GM19240 (cell line): ENCODE results near the gene NHSL1.

Source experiments
- DNase-seq: peaks from one replicate; pipeline ENCODE4 v3.0.0; 2011; ENCODE audit warnings: low spot score; ENCODE audit not compliant: insufficient read length

NHSL1 gene, protein sequence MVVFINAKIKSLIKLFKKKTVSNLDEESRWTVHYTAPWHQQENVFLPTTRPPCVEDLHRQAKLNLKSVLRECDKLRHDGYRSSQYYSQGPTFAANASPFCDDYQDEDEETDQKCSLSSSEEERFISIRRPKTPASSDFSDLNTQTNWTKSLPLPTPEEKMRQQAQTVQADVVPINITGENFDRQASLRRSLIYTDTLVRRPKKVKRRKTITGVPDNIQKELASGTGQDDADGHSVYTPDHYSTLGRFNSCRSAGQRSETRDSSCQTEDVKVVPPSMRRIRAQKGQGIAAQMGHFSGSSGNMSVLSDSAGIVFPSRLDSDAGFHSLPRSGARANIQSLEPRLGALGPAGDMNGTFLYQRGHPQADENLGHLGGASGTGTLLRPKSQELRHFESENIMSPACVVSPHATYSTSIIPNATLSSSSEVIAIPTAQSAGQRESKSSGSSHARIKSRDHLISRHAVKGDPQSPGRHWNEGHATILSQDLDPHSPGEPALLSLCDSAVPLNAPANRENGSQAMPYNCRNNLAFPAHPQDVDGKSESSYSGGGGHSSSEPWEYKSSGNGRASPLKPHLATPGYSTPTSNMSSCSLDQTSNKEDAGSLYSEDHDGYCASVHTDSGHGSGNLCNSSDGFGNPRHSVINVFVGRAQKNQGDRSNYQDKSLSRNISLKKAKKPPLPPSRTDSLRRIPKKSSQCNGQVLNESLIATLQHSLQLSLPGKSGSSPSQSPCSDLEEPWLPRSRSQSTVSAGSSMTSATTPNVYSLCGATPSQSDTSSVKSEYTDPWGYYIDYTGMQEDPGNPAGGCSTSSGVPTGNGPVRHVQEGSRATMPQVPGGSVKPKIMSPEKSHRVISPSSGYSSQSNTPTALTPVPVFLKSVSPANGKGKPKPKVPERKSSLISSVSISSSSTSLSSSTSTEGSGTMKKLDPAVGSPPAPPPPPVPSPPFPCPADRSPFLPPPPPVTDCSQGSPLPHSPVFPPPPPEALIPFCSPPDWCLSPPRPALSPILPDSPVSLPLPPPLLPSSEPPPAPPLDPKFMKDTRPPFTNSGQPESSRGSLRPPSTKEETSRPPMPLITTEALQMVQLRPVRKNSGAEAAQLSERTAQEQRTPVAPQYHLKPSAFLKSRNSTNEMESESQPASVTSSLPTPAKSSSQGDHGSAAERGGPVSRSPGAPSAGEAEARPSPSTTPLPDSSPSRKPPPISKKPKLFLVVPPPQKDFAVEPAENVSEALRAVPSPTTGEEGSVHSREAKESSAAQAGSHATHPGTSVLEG (N-terminal part only)

DNA sequence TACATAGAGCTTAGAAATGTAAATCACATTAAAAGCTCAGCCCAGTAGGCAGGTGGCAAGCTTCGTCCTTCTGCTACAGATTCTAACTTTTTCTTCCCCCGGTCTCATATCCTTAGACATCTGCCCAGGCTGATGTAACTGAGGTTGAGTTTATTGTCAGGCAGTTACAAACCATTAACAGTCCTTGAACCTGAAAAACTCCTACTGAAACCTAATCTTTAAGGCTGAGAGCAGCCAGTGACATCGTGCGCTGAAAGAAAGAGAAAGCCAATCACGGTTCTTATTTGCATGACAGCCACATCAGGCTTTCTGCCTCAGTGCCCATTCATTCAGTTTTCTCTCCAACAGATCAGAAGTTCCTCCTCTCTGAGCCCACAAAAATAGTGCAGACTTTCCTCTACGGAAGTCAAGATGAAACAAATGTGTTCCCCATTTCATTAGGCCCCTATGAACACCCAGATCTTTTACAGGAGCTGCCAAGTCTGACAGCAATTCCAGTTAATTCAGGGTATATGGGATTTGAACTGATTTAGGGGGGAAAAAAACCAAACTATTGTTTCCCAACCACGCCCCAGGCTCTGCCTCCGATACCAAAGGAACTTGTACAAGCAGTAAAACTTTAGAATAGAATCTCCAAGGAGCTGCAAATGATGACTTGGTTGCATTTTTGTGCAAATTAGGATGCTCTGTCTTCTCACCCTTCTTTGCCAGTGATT lies at the start of gene NHSL1:
Gene NHSL1, minus strand, starts transcription at position 192 of the 716 bp plus-strand sequence. CDS start 204 bp downstream, outside the sequence.
- no peak for DNase-seq

DNA sequence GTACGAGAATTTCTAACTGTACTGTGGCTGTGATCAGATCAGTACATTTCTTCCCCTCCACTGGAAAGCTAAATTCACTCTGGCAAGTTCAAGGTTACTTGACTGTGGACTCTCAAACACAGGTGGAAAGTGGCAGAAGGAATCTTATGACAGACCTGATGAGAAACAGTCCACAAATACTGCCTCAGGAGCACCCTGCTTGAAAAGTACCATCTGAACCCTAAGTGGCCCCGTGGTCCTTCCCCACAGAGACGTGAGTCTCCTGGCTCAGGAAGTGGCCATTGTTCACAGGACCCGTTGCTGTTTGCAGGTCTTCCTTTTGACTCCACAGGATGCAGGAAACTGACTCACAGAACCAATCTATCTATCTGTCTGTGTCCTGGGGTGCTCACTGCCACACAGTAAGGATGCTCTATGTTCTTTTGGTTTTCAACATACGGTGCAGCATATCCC lies 47.5 kb upstream of the NHSL1 start:
- DNase-seq = no peak

DNA sequence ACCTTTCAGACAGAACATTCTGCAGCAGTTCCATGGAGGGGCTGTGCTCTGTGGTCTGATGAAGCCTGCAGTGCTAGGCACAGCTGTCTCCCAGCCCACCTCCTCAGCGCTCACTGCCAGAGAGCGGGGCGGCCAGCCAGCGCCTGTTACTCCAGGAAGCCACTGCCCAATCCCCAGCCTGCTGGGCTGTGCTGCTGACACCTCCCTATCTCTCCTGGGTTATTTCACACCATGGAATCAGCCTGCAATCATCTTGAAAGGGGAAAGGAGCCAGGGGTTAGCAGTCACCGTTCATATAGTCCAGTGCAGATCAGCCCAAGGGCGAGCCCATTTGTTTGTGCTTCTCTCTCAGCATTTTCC lies 46.3 kb upstream of the NHSL1 start:
- no peak for DNase-seq

DNA sequence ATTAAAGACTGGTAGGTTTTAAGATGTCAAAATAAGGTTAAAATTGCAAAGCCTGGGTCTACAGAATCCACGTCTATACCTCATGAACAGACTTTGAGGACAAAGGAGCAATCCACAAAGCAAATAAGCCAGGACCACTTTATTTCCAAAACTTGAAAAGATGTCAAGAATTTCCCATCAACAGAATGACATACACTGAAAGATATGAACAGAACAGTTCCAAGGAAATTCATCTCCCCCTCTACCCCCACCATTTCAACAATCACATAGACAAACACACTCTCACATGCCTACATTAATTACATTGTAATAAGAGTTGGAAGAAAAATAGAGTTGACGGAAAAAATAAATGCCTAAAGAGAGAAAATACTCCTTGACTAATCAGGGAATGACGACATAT lies 45.2 kb upstream of the NHSL1 start:
- DNase-seq = no peak

DNA sequence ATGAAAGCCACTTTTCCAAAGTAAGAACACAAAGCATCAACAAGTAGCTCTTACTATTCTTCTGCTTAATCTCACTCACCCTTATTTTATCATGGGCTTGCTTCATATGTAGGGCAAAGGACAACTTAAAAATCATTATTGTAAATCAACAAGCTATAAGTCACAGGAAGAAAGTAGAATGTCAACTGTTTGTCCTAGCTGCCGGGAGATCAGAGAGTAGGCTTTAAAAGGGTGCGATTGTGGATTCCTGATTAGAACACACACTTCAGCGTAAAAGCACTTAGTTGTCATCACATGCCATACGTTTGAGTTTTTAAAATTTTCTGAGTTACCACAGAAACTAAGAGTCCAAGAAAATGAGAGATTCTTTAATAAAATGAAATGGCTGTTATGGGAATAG lies 44.4 kb upstream of the NHSL1 start:
- no peak for DNase-seq

DNA sequence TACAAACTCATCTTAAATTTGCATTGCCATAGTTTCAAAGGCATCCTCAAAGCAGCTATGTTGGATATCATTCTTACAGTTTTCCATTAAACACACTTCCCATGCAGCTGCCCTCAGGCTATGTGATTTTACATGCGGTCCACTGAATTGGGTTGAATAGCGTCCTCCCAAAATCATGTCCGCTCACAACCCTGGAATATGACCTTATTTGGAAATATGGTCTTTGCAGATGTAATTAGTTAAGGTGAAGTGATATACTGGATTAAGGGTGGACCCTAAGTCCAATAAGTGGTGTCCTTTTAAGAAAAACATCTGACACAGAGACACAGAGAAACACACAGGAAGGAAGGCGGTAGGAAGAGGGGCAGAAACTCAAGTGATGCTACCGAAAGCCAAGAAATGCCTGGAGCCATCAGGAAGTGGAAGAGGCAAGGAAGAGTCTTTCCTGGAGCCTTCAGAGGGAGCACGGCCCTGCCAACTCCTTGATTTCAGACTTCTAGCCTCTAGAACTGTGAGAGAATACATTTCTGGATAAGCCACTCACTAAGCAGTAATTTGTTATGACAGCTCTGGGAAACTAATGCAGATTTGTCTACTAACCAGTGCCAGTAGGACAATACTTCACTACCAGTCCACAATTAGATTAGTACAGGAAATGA lies 42.7 kb upstream of the NHSL1 start:
- DNase-seq = no peak

DNA sequence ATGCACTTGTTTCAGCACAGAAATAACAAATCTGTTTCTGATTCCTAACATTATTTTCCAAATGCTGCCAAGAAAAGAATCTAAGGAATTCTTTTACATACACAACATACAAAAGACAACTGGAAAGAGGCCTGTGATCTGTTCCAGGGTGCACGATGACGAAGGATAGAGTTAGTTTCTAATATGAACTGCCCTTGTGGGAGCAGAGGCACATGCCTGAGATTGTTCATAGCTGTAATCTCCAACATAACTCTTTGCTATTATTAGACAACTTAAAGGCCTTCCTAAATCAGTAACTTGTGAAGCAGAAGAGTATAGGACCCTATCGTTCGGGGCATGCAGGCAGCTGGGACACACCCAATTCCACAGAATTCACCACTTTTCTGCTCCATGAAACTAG lies 41.2 kb upstream of the NHSL1 start:
- DNase-seq = no peak

DNA sequence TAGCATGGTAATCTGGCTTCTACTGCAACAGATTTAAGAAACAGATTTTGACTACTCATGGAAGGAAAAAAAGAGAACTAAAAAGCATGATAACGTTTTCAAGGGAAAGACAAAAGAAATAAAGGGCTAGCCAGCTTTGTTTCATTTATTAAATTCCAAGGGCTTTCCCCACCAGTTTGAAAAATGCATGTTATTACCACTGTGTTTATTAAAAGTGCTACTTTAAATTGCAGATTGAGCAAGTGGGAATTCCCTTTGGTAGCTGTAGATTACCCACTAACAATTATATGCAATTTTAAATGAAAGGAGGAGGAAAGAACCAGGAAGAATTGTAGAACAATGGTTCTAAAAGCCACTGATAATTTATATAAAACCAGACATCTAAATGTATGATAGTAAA lies 40.6 kb upstream of the NHSL1 start:
- no peak for DNase-seq

DNA sequence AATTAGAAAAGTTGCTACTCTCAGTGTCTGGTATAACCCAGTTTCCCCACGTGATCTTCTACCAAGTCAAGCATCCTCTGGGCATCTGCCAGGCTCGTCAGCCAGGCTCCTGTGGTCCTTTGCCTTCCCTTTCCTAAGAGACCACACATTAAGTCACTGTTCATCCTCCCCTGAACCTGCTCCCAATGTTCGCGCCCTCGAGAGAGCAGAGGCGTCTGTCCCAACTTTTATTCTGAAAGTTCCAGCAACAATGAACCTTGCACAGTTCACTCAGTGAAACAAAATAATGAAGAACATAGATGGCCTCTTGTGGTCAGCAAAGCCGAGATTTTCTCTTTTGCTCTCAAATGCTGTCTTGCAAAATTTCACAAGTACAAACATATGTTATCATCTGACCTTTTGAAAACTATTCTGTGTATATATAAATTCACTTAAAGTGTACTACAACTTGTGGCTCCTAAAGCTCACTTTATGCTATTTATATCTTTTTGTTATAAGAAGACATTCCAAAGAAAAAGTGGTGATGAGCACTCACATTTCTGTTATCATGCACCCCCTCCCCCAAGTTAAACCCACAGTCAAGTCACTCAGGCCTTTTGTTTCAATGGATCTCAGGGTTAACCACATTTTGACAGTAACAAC lies 39.2 kb upstream of the NHSL1 start:
- DNase-seq = no peak

DNA sequence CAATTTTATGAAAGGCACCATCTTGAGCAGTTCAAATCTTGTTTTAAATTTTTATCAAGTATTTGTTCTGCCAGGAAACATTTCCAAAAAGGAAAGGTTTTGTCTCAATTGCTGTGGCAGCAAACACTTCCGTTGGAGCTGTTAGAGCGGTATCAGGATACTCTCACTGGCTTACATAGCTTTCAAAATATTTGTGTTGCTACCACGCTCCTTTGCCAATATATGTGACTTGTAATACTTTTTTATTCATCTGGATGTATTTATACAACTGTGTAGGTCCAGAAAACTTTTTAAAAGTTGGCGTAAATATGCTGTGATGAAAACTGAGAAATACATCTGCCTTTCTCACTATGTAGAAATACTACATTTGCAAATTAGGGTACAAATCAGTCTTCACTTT lies 37.8 kb upstream of the NHSL1 start:
- no peak for DNase-seq

DNA sequence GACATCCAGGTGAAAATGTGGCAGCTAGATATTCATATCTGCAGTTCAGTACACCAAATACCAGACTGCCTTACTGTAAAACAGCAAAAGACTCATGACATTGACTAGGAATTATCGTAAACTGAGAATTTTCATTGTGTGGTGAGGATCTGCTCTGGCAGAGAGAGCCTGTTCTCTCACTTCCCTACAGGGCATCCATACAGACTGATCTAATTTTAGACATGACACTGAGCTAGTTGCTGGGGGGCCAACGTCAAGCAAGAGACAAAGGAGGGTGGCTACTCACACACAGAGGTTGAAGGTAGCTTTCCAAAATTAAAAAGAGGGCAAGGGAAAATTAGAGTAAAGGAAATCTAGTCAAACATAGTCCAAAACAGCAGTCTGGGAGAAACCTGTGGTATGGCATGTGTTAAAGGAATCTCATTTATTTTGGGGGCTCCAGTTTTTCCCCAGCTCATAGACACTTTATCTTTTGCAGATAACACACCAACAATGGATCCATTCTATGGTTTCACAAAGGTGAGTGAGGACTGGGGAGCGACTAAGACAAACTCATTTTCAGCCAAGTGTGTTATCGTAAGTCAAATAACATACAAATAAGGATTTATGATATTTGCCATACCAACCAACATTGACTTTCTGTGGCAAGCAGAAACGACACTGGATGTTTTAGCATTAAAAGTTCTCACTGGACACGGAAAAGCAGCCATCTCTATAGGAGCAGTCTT lies 36.6 kb upstream of the NHSL1 start:
- no peak for DNase-seq

DNA sequence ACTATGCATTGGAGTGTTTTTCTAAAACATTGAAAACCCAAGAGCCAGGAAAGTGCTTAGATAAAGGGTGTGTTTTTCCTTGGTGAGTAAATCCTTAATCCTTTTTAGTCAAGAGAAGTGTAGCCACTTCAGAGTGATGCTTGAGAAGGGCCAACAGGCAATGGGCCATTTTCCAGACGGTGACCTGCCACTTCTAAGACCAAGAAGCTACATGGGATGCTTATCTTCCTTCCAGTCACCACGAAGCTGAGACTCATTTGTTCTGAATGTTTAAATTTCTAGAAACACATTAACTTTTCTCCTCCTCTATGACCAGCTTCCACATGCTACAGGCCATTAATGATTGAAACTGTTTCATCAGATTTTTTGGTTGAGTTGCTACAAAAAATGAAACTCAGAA lies 34.4 kb upstream of the NHSL1 start:
- no peak for DNase-seq

DNA sequence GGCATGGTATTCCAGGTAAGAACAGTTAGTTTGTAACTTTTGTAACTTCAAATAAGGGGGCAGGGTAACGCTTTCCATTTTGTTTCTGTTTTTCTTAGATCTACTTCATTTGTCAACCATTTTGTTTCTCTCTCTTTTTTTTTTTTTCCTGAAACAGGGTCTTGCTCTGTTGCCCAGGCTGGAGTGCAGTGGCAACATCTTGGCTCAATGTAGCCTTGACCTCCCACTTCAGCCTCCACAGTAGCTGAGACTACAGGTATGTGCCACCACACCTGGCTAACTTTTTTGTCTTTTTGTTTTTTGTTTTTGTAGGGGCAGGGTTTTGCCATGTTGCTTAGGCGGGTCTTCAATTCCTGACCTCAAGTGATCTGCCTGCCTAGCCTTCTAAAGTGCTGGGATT lies 32.1 kb upstream of the NHSL1 start:
- no peak for DNase-seq

DNA sequence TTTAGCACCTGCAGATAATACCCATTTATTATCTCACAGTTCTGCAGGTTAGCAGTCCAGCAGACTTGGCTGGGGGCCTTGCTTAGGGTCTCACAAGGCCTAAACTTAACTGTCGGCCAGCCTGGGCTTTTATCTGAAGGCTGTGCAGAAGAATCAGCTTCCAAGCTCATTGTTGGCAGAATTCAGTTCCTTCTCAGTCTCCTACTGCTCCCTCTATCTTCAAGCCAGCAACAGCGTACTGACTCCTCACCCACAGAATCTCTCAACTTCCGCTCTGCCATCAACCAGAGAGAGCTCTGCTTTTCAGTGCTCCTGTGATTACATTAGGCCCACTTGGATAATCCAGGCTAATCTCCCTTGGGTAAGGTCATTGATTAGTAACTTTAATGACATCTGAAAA lies 30.2 kb upstream of the NHSL1 start:
- DNase-seq = no peak

DNA sequence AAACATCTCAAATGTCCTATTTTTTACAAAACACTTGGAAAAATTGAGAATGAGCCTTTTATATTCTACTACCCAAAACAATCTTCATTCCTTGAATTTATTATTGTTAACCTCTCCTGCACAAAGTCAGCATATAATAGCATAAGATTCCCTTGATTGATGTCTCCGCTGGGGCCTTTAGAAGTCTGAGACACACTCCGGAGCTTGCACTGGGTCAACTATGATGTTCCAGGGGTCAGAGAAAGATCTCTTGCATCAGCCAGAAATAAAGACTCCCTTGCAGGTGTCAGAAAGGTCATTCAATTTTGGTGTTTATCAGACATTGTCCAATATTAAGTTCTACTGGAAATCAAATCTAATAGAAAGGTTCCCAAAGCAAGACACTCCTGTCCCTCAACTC lies 29.7 kb upstream of the NHSL1 start:
- no peak for DNase-seq

DNA sequence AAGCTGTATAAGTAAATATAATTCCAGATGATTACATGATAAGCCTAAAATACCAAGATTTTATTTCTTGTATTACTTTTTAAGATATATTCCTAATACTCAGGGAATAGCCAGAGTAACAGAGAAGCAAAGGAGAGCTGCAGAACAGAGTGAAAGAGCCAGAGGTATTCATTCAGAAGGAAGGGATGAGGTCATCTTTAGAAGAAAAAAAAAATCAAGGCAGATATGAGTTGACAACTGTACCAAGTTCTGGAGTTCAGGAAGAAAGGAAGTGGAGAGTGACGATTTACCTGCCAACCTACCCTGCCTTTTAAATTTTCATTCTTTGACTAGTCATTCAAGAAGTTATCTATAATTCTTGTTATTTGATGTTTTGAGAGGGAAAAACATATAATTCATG lies 28.8 kb upstream of the NHSL1 start:
- DNase-seq = no peak

DNA sequence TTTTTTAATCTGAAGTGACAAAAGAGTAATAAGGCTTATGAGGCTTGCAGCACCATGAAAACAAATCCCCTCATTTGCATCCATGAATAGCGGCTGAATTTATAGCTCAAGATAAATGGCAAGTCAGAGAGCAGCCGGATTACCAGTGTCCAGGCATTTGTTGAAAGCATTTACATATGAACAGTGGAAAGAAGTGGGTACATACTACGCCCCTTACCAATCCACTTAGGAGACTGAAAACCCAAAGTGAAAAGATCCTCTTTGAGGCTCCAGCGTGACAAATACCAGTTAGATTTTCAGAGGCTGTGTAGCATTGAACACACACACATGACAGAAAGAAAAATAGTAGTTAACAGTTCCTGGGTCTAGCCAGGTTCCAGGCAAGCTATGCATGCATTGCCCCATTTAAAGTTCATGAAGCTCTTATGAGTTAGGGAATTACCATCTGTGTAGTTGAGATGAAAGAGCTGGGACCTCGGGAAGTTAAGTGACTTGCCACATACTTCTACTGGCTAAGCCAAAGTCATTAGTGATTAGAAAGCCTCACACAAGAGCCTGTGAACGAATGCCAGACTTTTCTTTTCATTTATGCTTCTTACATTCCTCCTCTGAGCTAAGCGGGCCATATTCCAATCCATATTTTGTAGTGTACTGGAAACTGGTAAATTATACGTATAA lies 28.3 kb upstream of the NHSL1 start:
- DNase-seq = no peak

DNA sequence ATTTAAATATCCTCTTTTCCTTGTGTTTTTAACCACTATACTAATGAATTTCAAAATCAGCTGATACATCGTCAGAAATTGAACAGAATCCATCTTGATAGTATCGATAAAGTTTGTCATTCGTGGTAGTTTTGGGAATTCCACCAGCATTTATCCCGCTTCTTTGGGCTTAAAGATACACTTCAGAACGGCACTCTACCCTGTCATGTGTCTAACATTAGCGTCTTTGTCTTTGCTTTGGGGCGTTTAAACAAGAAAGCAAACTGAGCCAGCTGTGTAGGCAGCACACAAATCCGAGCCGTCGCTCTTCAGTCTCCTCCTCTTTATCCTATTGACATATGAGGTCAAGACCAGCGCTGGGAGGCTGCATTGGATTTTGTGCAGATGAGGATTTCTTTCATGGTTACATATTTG lies 27.5 kb upstream of the NHSL1 start:
- DNase-seq = no peak

DNA sequence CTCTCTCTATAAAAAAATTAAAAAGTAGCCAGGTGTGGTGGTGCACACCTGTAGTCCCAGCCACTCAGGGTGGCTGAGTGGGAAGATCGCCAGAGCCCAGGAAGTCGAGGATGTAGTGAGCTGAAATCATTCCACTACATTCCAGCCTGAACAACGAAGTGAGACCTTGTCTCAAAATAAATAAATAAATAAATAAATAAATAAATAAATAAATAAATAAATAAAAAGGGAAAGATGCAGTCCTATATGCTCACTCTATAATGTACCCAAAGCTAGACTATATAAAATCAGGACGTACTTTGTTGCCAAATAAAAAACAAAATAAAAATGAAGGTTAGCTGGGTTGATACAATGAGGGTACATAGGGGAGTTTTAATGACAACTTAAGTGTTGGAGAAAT lies 26.1 kb upstream of the NHSL1 start:
- no peak for DNase-seq
